ENCODE data around the gene TBC1D8. TPM values are rescaled to one million over a fixed set of nuclear protein-coding genes. Genes with fewer than 3 reads are reported as not detected.
A peak's percentile ranks its signal among the peaks of the same experiment; 100 is the strongest.

Gene TBC1D8
- total and polyA plus RNA-seq, 5 donors from 2014 or later: 0.48 to 1.1 (median 0.73) TPM

- Histone ChIP-seq H3K27me3 (ENCODE audit: control insufficient read depth, insufficient read depth, low read length) (no peaks in the 10 kb centered on the region), H3K27ac (ENCODE audit: insufficient read depth, low read length, poor library complexity, severe bottlenecking) (no peak overlapping the region), H3K4me1 (ENCODE audit: control insufficient read depth, insufficient read depth, low read length, poor library complexity, severe bottlenecking) (no peaks in the 10 kb centered on the region), H3K9me3 (ENCODE audit: control insufficient read depth in 2 of 2, low read length in 2 of 2) (no peaks in the 10 kb centered on the region), H3K36me3 (ENCODE audit: control insufficient read depth, insufficient read depth, low read length) (no peaks in the 10 kb centered on the region), H3K4me3 (ENCODE audit: low read depth, low read length) (no peak overlapping the region)
- Mint-ChIP-seq H3K36me3 (no peaks in the 10 kb centered on the region), H3K27ac (no peak overlapping the region), H3K4me3 (no peak overlapping the region), H3K4me1 (peaks cover 0 to 2% (median 0%) of the 10 kb centered on the region in 4 donors), H3K27me3 (no peaks in the 10 kb centered on the region), H3K9me3 (peaks cover 0 to 2% (median 0%) of the 10 kb centered on the region in 7 donors)
- ATAC-seq (ENCODE audit: low read depth in 2 of 2) (no peak), DNase-seq (no peak)
Observed at GRCh38 chr2:101026923-101027469, 124.2 kb downstream of the TBC1D8 start.

- Histone ChIP-seq H3K27ac (ENCODE audit: insufficient read depth, low read length, poor library complexity, severe bottlenecking) (no peak overlapping the region), H3K36me3 (ENCODE audit: control insufficient read depth, insufficient read depth, low read length) (no peaks in the 10 kb centered on the region), H3K9me3 (ENCODE audit: control insufficient read depth in 2 of 2, low read length in 2 of 2) (no peaks in the 10 kb centered on the region), H3K27me3 (ENCODE audit: control insufficient read depth, insufficient read depth, low read length) (no peaks in the 10 kb centered on the region), H3K4me3 (ENCODE audit: low read depth, low read length) (no peak overlapping the region), H3K4me1 (ENCODE audit: control insufficient read depth, insufficient read depth, low read length, poor library complexity, severe bottlenecking) (no peaks in the 10 kb centered on the region)
- H3K9me3 Mint-ChIP-seq: peaks cover 0 to 2% (median 0%) of the 10 kb centered on the region in 7 donors
- peaks cover 0 to 2% (median 0%) of the 10 kb centered on the region in 4 donors for H3K4me1 Mint-ChIP-seq
- ATAC-seq (ENCODE audit: low read depth in 2 of 2) (no peak), DNase-seq (no peak)
- H3K27ac Mint-ChIP-seq: no peak overlapping the region
- no peaks in the 10 kb centered on the region for H3K27me3 Mint-ChIP-seq
- H3K4me3 Mint-ChIP-seq: no peak overlapping the region
- H3K36me3 Mint-ChIP-seq: no peaks in the 10 kb centered on the region
Observed at GRCh38 chr2:101026253-101026701, 124.9 kb downstream of the TBC1D8 start.

GRCh38 chr2:101025561-101025960 is 125.6 kb downstream of the TBC1D8 start:
- Histone ChIP-seq H3K4me1 (ENCODE audit: control insufficient read depth, insufficient read depth, low read length, poor library complexity, severe bottlenecking) (no peaks in the 10 kb centered on the region), H3K4me3 (ENCODE audit: low read depth, low read length) (no peak overlapping the region), H3K27me3 (ENCODE audit: control insufficient read depth, insufficient read depth, low read length) (no peaks in the 10 kb centered on the region), H3K36me3 (ENCODE audit: control insufficient read depth, insufficient read depth, low read length) (no peaks in the 10 kb centered on the region), H3K27ac (ENCODE audit: insufficient read depth, low read length, poor library complexity, severe bottlenecking) (no peak overlapping the region), H3K9me3 (ENCODE audit: control insufficient read depth in 2 of 2, low read length in 2 of 2) (no peaks in the 10 kb centered on the region)
- peaks cover 0 to 2% (median 0%) of the 10 kb centered on the region in 4 donors for H3K4me1 Mint-ChIP-seq
- no peaks in the 10 kb centered on the region for H3K27me3 Mint-ChIP-seq
- H3K9me3 Mint-ChIP-seq: peaks cover 0 to 2% (median 0%) of the 10 kb centered on the region in 7 donors
- ATAC-seq (ENCODE audit: low read depth in 2 of 2): no peak
- H3K27ac Mint-ChIP-seq: no peak overlapping the region
- H3K4me3 Mint-ChIP-seq: no peak overlapping the region
- H3K36me3 Mint-ChIP-seq: no peaks in the 10 kb centered on the region
- DNase-seq: no peak

- H3K27ac ChIP-seq (ENCODE audit: insufficient read depth, low read length, poor library complexity, severe bottlenecking): no peak overlapping the region
- H3K4me1 ChIP-seq (ENCODE audit: control insufficient read depth, insufficient read depth, low read length, poor library complexity, severe bottlenecking): no peaks in the 10 kb centered on the region
- no peaks in the 10 kb centered on the region for H3K9me3 ChIP-seq (ENCODE audit: control insufficient read depth in 2 of 2, low read length in 2 of 2)
- Mint-ChIP-seq H3K4me3 (peak overlapping the region in 1 of 4 donors; percentile 27), H3K4me1 (peaks cover 0 to 2% (median 0%) of the 10 kb centered on the region in 4 donors), H3K36me3 (peaks cover 3% of the 10 kb centered on the region), H3K9me3 (peaks cover 0 to 2% (median 0%) of the 10 kb centered on the region in 7 donors), H3K27me3 (no peaks in the 10 kb centered on the region), H3K27ac (no peak overlapping the region)
- DNase-seq (no peak), ATAC-seq (ENCODE audit: low read depth in 2 of 2) (no peak)
- H3K4me3 ChIP-seq (ENCODE audit: low read depth, low read length): no peak overlapping the region
- no peaks in the 10 kb centered on the region for H3K27me3 ChIP-seq (ENCODE audit: control insufficient read depth, insufficient read depth, low read length)
- H3K36me3 ChIP-seq (ENCODE audit: control insufficient read depth, insufficient read depth, low read length): peaks cover 4% of the 10 kb centered on the region
Observed at GRCh38 chr2:101023327-101024107, 127.7 kb downstream of the TBC1D8 start.

- DNase-seq (no peak), ATAC-seq (ENCODE audit: low read depth in 2 of 2) (no peak)
- Histone ChIP-seq H3K4me1 (ENCODE audit: control insufficient read depth, insufficient read depth, low read length, poor library complexity, severe bottlenecking) (no peaks in the 10 kb centered on the region), H3K4me3 (ENCODE audit: low read depth, low read length) (no peak overlapping the region), H3K27ac (ENCODE audit: insufficient read depth, low read length, poor library complexity, severe bottlenecking) (no peak overlapping the region), H3K9me3 (ENCODE audit: control insufficient read depth in 2 of 2, low read length in 2 of 2) (no peaks in the 10 kb centered on the region), H3K36me3 (ENCODE audit: control insufficient read depth, insufficient read depth, low read length) (peaks cover 4% of the 10 kb centered on the region), H3K27me3 (ENCODE audit: control insufficient read depth, insufficient read depth, low read length) (no peaks in the 10 kb centered on the region)
- no peak overlapping the region for H3K27ac Mint-ChIP-seq
- peaks cover 3% of the 10 kb centered on the region for H3K36me3 Mint-ChIP-seq
- H3K9me3 Mint-ChIP-seq: peaks cover 0 to 2% (median 0%) of the 10 kb centered on the region in 7 donors
- peaks cover 0 to 2% (median 0%) of the 10 kb centered on the region in 4 donors for H3K4me1 Mint-ChIP-seq
- H3K4me3 Mint-ChIP-seq: no peak overlapping the region
- H3K27me3 Mint-ChIP-seq: no peaks in the 10 kb centered on the region
Observed at GRCh38 chr2:101022221-101022620, 129.0 kb downstream of the TBC1D8 start.

GRCh38 chr2:101018934-101019333 is 132.2 kb downstream of the TBC1D8 start:
- peak overlapping the region in 1 of 3 donors; percentile 35 for H3K27ac Mint-ChIP-seq
- DNase-seq (no peak), ATAC-seq (ENCODE audit: low read depth in 2 of 2) (no peak)
- no peaks in the 10 kb centered on the region for H3K9me3 ChIP-seq (ENCODE audit: control insufficient read depth in 2 of 2, low read length in 2 of 2)
- peaks cover 9% of the 10 kb centered on the region for H3K36me3 ChIP-seq (ENCODE audit: control insufficient read depth, insufficient read depth, low read length)
- H3K9me3 Mint-ChIP-seq: peaks cover 0 to 2% (median 0%) of the 10 kb centered on the region in 7 donors
- no peaks in the 10 kb centered on the region for H3K27me3 Mint-ChIP-seq
- H3K4me1 Mint-ChIP-seq: peaks cover 0 to 4% (median under 1%) of the 10 kb centered on the region in 4 donors
- no peaks in the 10 kb centered on the region for H3K27me3 ChIP-seq (ENCODE audit: control insufficient read depth, insufficient read depth, low read length)
- no peak overlapping the region for H3K4me3 ChIP-seq (ENCODE audit: low read depth, low read length)
- H3K36me3 Mint-ChIP-seq: peaks cover 3% of the 10 kb centered on the region
- no peaks in the 10 kb centered on the region for H3K4me1 ChIP-seq (ENCODE audit: control insufficient read depth, insufficient read depth, low read length, poor library complexity, severe bottlenecking)
- no peak overlapping the region for H3K4me3 Mint-ChIP-seq
- no peak overlapping the region for H3K27ac ChIP-seq (ENCODE audit: insufficient read depth, low read length, poor library complexity, severe bottlenecking)

GRCh38 chr2:101017371-101017770 is 133.8 kb downstream of the TBC1D8 start:
- Mint-ChIP-seq H3K4me1 (peaks cover 6 to 10% (median 8%) of the 10 kb centered on the region in 4 donors), H3K27me3 (no peaks in the 10 kb centered on the region), H3K9me3 (no peaks in the 10 kb centered on the region), H3K27ac (peak overlapping the region in 1 of 3 donors; percentile 7), H3K36me3 (peaks cover 11% of the 10 kb centered on the region), H3K4me3 (no peak overlapping the region)
- H3K9me3 ChIP-seq (ENCODE audit: control insufficient read depth in 2 of 2, low read length in 2 of 2): no peaks in the 10 kb centered on the region
- DNase-seq (no peak), ATAC-seq (ENCODE audit: low read depth in 2 of 2) (no peak)
- H3K4me3 ChIP-seq (ENCODE audit: low read depth, low read length): no peak overlapping the region
- no peaks in the 10 kb centered on the region for H3K4me1 ChIP-seq (ENCODE audit: control insufficient read depth, insufficient read depth, low read length, poor library complexity, severe bottlenecking)
- H3K36me3 ChIP-seq (ENCODE audit: control insufficient read depth, insufficient read depth, low read length): peaks cover 13% of the 10 kb centered on the region
- H3K27ac ChIP-seq (ENCODE audit: insufficient read depth, low read length, poor library complexity, severe bottlenecking): no peak overlapping the region
- H3K27me3 ChIP-seq (ENCODE audit: control insufficient read depth, insufficient read depth, low read length): no peaks in the 10 kb centered on the region

Data from CD4-positive, CD25-positive, alpha-beta regulatory T cell (primary cell).